K562 (cell line): Measurements from ENCODE around the gene SENP8. TPM values are rescaled to one million over a fixed set of nuclear protein-coding genes. Genes with fewer than 3 reads are reported as not detected.
A peak's percentile ranks its signal among the peaks of the same experiment; 100 is the strongest.

Experiments
- ATAC-seq: fragments of 200-7000 bp; cut with Tn5 transposase; 3 replicates; pipeline ENCODE4 v1.9.1; 2020; ENCODE audit warnings: moderate library complexity
- BruUV-seq: library from RNA; stranded (reverse); fragments of 400-500 nt; replicated peaks from 2 replicates; lab custom pipeline; 2021; lab: Mats Ljungman, UMichigan
- CTCF ChIA-PET: fragments of 300-600 bp; formaldehyde crosslinking; extraction: SDS; loops from one replicate; lab custom pipeline; 2021; ENCODE audit warnings: low intra/inter-chr PET ratio; lab: Yijun Ruan, JAX
- POLR2A ChIA-PET: fragments of 300-600, 350-650 bp; sonication (Branson Sonifier 250); formaldehyde crosslinking; extraction: SDS; loops from one replicate; lab custom pipeline; 2021; ENCODE audit warnings: antibody characterized with exemption, inconsistent platforms; lab: Yijun Ruan, JAX
- DNase-seq, 4 experiments: peaks; one replicate each; pipeline versions ENCODE4 v3.0.0 to v3.0.0-alpha.2; 2011 to 2018; ENCODE audit warnings: low spot score in 3 of 4, mixed read lengths in 3 of 4; ENCODE audit errors: extremely low read depth in 1 of 4
- FAIRE-seq: peaks from 2 replicates; lab custom pipeline; 2011; peaks lifted over from hg19 to GRCh38; lab: Jason Lieb, UNC
- H2AFZ ChIP-seq: 2 replicates; pipeline ENCODE4 v1.6.0; 2011; ENCODE audit warnings: low read depth, low read length, control low read depth, inconsistent platforms
- H3K27ac ChIP-seq: fragments of 200-600 bp; 3 replicates; pipeline ENCODE4 v1.8.0; 2011; ENCODE audit warnings: low read depth, mild to moderate bottlenecking, control low read depth, inconsistent platforms, low read length, moderate library complexity, mixed read lengths; ENCODE audit errors: extremely low read depth
- H3K27me3 ChIP-seq, 2 experiments: fragments of 300-600 bp in 1 of 2; 2 replicates in 1 of 2; 3 replicates in 1 of 2; pipeline versions ENCODE4 v1.6.0 to v1.8.0; 2011; ENCODE audit warnings: inconsistent platforms in 2 of 2, low read length in 2 of 2, mild to moderate bottlenecking in 1 of 2, mixed read lengths in 1 of 2, moderate library complexity in 1 of 2; ENCODE audit not compliant: control insufficient read depth in 2 of 2, insufficient read depth in 2 of 2
- H3K36me3 ChIP-seq: fragments of 300-600 bp; 3 replicates; pipeline ENCODE4 v1.8.0; 2011; ENCODE audit warnings: mild to moderate bottlenecking, low read length, inconsistent platforms; ENCODE audit not compliant: control insufficient read depth, insufficient read depth
- H3K4me1 ChIP-seq, 2 experiments: fragments of 200-600 bp in 1 of 2; replicated peaks in 1 of 2; 2 replicates in 1 of 2; 3 replicates in 1 of 2; pipeline versions ENCODE4 v1.5.1 to v1.8.0; 2011; ENCODE audit warnings: inconsistent platforms in 2 of 2, low read length in 2 of 2, mild to moderate bottlenecking in 1 of 2, mixed read lengths in 1 of 2, moderate library complexity in 1 of 2; ENCODE audit not compliant: control insufficient read depth in 2 of 2, insufficient read depth in 2 of 2
- H3K4me2 ChIP-seq: 2 replicates; pipeline ENCODE4 v1.6.1; 2011; ENCODE audit warnings: low read length, control low read depth, inconsistent platforms, mixed read lengths; ENCODE audit not compliant: insufficient read depth
- H3K4me3 ChIP-seq: fragments of 200-600 bp; sonication (generic), shearing (Covaris generic); 2 replicates; pipeline ENCODE4 v1.5.1; 2016; ENCODE audit warnings: control low read depth, inconsistent platforms
- H3K79me2 ChIP-seq: fragments of 200-600 bp; 3 replicates; pipeline ENCODE4 v1.8.0; 2011; ENCODE audit warnings: low read length, inconsistent platforms; ENCODE audit not compliant: control insufficient read depth, insufficient read depth
- H3K9ac ChIP-seq, 2 experiments: 2 replicates each; pipeline versions ENCODE4 v1.6.0 to v1.6.1; 2011; ENCODE audit warnings: low read depth in 2 of 2, low read length in 2 of 2, control low read depth in 1 of 2, inconsistent platforms in 1 of 2, mild to moderate bottlenecking in 1 of 2, mixed read lengths in 1 of 2; ENCODE audit not compliant: insufficient read depth in 1 of 2
- H3K9me1 ChIP-seq: one replicate; pipeline ENCODE4 v1.6.0; 2011; ENCODE audit warnings: inconsistent platforms, mild to moderate bottlenecking, low read length, moderate library complexity; ENCODE audit not compliant: control insufficient read depth, insufficient read depth
- H3K9me3 ChIP-seq: replicated peaks from 2 replicates; pipeline ENCODE4 v1.5.1; 2011; ENCODE audit warnings: low read depth, low read length, inconsistent platforms; ENCODE audit not compliant: control insufficient read depth, insufficient read depth
- H4K20me1 ChIP-seq: replicated peaks from 2 replicates; pipeline ENCODE4 v1.6.1; 2011; ENCODE audit warnings: low read length, inconsistent platforms, mixed read lengths; ENCODE audit not compliant: control insufficient read depth, insufficient read depth
- CBFA2T2 ChIP-seq: fragments of 450-650 bp; conservative IDR thresholded peaks from 2 replicates; pipeline ENCODE4 v1.6.1; 2017; ENCODE audit warnings: mild to moderate bottlenecking
- CBFA2T3 ChIP-seq: fragments of 450-650 bp; IDR thresholded peaks from 2 replicates; pipeline ENCODE4 v1.6.1; 2017
- L3MBTL2 ChIP-seq: fragments of 450-650 bp; IDR thresholded peaks from 2 replicates; pipeline ENCODE4 v1.6.1; 2016; ENCODE audit warnings: mild to moderate bottlenecking, moderate library complexity
- MAFF ChIP-seq: IDR thresholded peaks from 2 replicates; pipeline ENCODE4 v1.6.1; 2012; ENCODE audit warnings: low read length, improper control_type of control experiment
- MEF2A ChIP-seq: IDR thresholded peaks from 2 replicates; pipeline ENCODE4 v1.6.1; 2011; ENCODE audit warnings: low read depth, mild to moderate bottlenecking, low read length, moderate library complexity; ENCODE audit not compliant: control insufficient read depth
- TAL1 ChIP-seq: fragments of 450-650 bp; IDR thresholded peaks from 2 replicates; pipeline ENCODE4 v1.6.1; 2016; ENCODE audit warnings: mild to moderate bottlenecking
- UBTF ChIP-seq, 2 experiments: IDR thresholded peaks; 2 replicates each; pipeline ENCODE4 v1.6.1; 2012; ENCODE audit warnings: improper control_type of control experiment in 2 of 2, low read depth in 2 of 2, low read length in 2 of 2, borderline replicate concordance in 1 of 2
- ZNF134 ChIP-seq: fragments of 250-450 bp; sonication (Bioruptor Pico); conservative IDR thresholded peaks from 2 replicates; pipeline ENCODE4 v1.4.0; 2020
- ZNF24 ChIP-seq: fragments of 450-650 bp; IDR thresholded peaks from 2 replicates; pipeline ENCODE4 v1.6.1; 2016
- WGBS: fragments of 100-300 bp; shearing (Covaris generic); methylation state at CpG from one replicate; pipeline ENCODE4 v1.1.6; 2016; ENCODE audit warnings: low coverage, mixed read lengths; ENCODE audit not compliant: insufficient coverage; ENCODE audit errors: missing lambda C conversion rate; 5-methylcytosine and 5-hydroxymethylcytosine counted together
- in situ Hi-C: fragments of 300-500 bp; cut with MboI; formaldehyde crosslinking; loops from 4 replicates; pipeline ENCODE4 v1.15.0; 2018; ENCODE audit warnings: inconsistent platforms, mixed read lengths
- intact Hi-C: fragments of 100-400 bp; cut with micrococcal nuclease; formaldehyde crosslinking; loops from 2 replicates; pipeline ENCODE4 v1.14.2; 2022
- polyA plus RNA-seq, 8 experiments: library from polyadenylated mRNA; depleted of rRNA in 4 of 8; stranded (reverse) in 5 of 8; unstranded in 3 of 8; fragments of >200 nt; fragmentation: Nextera tagmentation in 2 of 8; fragmentation: Illumina TruSeq in 1 of 8; extraction: Ambion mirVana in 2 of 8; extraction: Trizol in 1 of 8; gene quantifications; 2 replicates each; pipeline versions ENCODE4 v1.2.1 to v1.2.3, GENCODE V29; 2011 to 2014; ENCODE audit warnings: inconsistent platforms in 1 of 8, missing spikeins in 1 of 8
- total RNA-seq, 7 experiments: library from RNA; depleted of rRNA in 6 of 7; stranded (reverse); fragments of >200 nt in 6 of 7; fragmentation: Illumina TruSeq in 2 of 7; extraction: Trizol in 2 of 7; gene quantifications; 2 replicates each; pipeline versions ENCODE4 v1.2.1 to v1.2.3, GENCODE V29; 2011 to 2021; ENCODE audit warnings: low replicate concordance in 1 of 7

The SENP8 gene
- total and polyA plus RNA-seq, 9 of the 15 experiments (the other 6 are each of a cell fraction or from before 2014, with no cell fraction given) = 1.4 to 5.4 (median 2.4) TPM

DNA sequence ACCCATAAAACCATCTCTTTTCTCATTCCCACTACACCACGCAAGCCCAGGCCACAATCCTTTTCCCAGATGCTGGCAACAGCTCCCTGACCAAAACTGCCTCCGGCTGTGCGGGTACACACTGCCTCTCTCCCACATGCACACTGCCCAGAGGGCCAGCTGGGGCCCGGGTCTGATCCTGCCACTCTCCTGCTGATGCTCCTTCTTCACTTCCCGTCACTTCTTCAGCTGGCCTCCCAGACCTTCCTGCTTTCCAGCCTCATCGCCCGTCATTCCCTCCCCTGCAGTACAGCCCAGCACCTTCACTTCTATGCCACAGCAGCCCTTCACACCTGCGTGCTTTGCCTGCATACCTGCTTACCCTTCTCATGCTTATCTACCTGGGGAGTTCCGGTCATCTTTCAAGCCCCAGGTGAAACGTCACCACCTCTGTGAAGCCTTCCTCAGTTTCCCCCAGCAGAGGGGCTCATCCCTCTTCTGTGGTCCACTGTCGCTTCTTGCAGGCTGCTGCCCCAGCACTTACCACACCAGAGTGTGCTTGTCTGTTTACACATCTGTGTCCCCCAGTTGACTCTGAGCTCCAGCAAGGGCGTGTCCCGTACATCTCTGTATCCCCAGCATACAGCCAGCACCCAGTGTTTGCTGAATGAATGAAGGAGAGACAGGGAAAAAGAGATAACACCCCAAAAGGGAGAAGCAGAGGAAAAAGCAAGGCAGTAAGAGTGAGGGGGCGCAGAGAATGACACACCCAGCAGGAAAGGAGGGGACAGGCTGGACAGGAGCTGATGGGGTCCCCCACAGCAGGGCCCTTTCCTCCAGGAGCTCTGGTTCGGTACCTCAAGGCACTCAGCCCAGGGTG lies 57.2 kb downstream of the SENP8 start:
- intact Hi-C loops (no loop called here), in situ Hi-C loops (no loop called here)
- TF ChIP-seq MAFF (no peak), MEF2A (no peak), CBFA2T3 (peak; percentile 28; the same call in 1 of the 2 replicates), ZNF134 (CRISPR knock-in tag) (no peak), UBTF (IDR thresholded peaks at IDR 0.05; ENCODE audit: borderline replicate concordance in 1 of 2, low read depth in 2 of 2, low read length in 2 of 2) (no peak), CBFA2T2 (0 out of 2 replicates have a peak, but pooled peaks have one; percentile 2), ZNF24 (peak; percentile 63; the same call in 1 of the 2 replicates), TAL1 (0 out of 2 replicates have a peak, but pooled peaks have one; percentile 17), L3MBTL2 (no peak)
- H3K27ac ChIP-seq = no peak overlapping the region
- no peaks in the 10 kb centered on the region for H3K9me1 ChIP-seq
- H3K36me3 ChIP-seq = no peaks in the 10 kb centered on the region
- FAIRE-seq (no peak), DNase-seq (no peak), ATAC-seq (no peak)
- no peak overlapping the region for H3K9ac ChIP-seq
- WGBS = under 1% methylated on average over 15 of the region's 15 CpGs
- H3K4me2 ChIP-seq = no peak overlapping the region
- ChIA-PET CTCF (no interaction called here), POLR2A (no interaction called here)
- H3K9me3 ChIP-seq = no peaks in the 10 kb centered on the region
- H3K4me1 ChIP-seq = no peaks in the 10 kb centered on the region; a peak in 1 of 5 replicates
- no peaks in the 10 kb centered on the region for H3K79me2 ChIP-seq
- H3K4me3 ChIP-seq = no peak overlapping the region
- BruUV-seq = no TSS peak
- peaks cover 10% of the 10 kb centered on the region; the same call in 1 of the 2 replicates for H4K20me1 ChIP-seq
- H2AFZ ChIP-seq = no peak overlapping the region
- peaks cover 41 to 82% of the 10 kb centered on the region in 2 experiments for H3K27me3 ChIP-seq
